ENCODE measurements around the gene RUNX2.

Gene RUNX2

DNA sequence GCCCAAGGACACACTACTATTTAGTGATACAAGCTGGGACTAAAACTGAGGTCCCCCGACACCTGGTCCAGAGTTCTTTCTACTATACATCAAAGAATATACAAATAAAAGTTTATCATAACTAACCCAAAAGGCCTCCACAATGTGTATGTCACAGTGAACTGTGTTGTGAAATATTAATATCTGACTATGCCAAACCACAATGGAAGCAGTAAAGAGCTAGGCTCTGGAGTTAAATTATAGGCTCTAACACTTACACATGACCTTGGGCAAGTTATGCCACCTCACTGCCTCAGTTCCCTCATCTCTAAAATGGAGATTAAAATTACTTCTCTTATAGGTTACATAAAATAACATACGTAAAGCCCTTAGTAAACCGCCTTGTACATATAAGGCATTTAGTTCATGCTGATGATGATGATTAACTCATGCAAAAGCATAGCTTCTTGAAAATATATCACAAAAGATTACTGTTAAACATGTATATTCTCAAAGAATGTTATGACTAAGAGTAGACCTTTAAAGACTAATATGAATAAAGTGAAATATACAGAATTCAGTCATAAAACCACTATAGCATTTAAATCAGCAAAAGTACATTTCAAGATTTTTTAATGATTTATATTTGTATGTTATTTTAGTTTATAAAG lies 43.9 kb downstream of the RUNX2 start:
- Histone ChIP-seq H3K9ac (ENCODE audit: low read length in 5 of 5) (no peak overlapping the region), H3K27me3 (ENCODE audit: control insufficient read depth in 5 of 5, insufficient read depth in 4 of 5, low read length in 5 of 5) (no peaks in the 10 kb centered on the region), H3K36me3 (ENCODE audit: control insufficient read depth in 5 of 5, insufficient read depth in 5 of 5, low read length in 5 of 5) (no peaks in the 10 kb centered on the region), H3K4me3 (ENCODE audit: low read depth in 1 of 5, low read length in 5 of 5) (no peak overlapping the region), H3K4me1 (ENCODE audit: control insufficient read depth in 5 of 5, insufficient read depth in 5 of 5, low read length in 5 of 5) (peaks cover 0 to 14% (median 11%) of the 10 kb centered on the region in 5 donors), H3K9me3 (ENCODE audit: control insufficient read depth in 5 of 5, low read length in 5 of 5) (no peaks in the 10 kb centered on the region), H3K27ac (ENCODE audit: low read depth, low read length) (no peak overlapping the region)

DNA sequence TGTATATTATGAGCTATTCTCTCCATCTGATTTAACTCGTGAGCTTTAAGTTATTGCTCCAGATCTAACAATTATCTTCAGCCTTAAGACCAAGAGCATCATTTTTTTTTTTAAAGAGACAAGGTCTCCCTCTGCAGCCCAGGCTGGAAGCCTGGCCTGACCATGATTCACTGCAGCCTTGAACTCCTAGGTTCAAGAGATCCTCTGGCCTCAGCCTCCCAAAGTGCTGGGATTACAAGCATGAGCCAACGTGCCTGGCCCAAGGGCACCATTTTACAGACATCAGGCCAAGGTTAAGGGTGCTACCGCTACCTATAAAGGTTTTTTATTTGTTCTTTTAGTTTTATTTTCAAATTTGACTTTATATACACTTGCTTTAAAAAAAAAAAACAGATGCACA lies 47.3 kb downstream of the RUNX2 start:
- Histone ChIP-seq H3K4me3 (ENCODE audit: low read depth in 1 of 5, low read length in 5 of 5) (no peak overlapping the region), H3K9ac (ENCODE audit: low read length in 5 of 5) (no peak overlapping the region), H3K27me3 (ENCODE audit: control insufficient read depth in 5 of 5, insufficient read depth in 4 of 5, low read length in 5 of 5) (no peaks in the 10 kb centered on the region), H3K36me3 (ENCODE audit: control insufficient read depth in 5 of 5, insufficient read depth in 5 of 5, low read length in 5 of 5) (no peaks in the 10 kb centered on the region), H3K4me1 (ENCODE audit: control insufficient read depth in 5 of 5, insufficient read depth in 5 of 5, low read length in 5 of 5) (peaks cover 0 to 26% (median 21%) of the 10 kb centered on the region in 5 donors), H3K9me3 (ENCODE audit: control insufficient read depth in 5 of 5, low read length in 5 of 5) (no peaks in the 10 kb centered on the region), H3K27ac (ENCODE audit: low read depth, low read length) (no peak overlapping the region)

DNA sequence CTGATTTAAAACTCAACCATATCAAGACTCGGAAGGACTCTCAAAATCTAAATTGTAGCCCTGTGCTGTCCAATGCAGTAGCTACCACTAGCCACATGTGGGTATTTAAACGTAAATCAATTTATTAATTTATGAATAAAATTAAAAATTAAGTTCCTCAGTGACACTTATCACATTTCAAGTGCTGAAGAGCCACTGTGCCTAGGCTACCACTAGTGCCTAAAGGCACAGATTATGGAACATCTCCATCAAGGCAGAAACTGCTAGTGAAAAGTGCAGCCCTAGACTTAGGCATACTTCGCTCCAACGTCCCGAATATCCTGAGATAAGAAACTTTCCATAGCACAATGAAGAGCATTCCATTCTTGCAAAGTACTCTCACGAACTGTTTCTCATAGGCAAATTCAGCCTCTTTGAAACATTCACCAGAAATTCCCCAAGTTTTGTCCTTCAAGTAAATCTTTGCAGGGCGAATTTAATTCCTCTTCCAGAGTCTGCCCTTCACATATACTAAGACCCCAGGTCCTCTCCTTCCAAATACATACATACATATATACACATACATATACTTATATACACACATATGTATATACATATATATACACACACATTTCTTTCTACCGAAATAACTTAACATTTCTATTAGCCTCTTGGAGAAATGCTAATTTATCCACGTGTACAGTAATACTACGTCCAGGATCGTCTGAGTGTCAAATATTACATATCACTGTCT lies 48.3 kb downstream of the RUNX2 start:
- H3K27me3 ChIP-seq (ENCODE audit: control insufficient read depth in 5 of 5, insufficient read depth in 4 of 5, low read length in 5 of 5) = no peaks in the 10 kb centered on the region
- peaks cover 0 to 26% (median 21%) of the 10 kb centered on the region in 5 donors for H3K4me1 ChIP-seq (ENCODE audit: control insufficient read depth in 5 of 5, insufficient read depth in 5 of 5, low read length in 5 of 5)
- no peaks in the 10 kb centered on the region for H3K9me3 ChIP-seq (ENCODE audit: control insufficient read depth in 5 of 5, low read length in 5 of 5)
- H3K4me3 ChIP-seq (ENCODE audit: low read depth in 1 of 5, low read length in 5 of 5) = peak overlapping the region; percentile 86 to 92 (median 91)
- peak overlapping the region; percentile 7 to 92 (median 90) for H3K9ac ChIP-seq (ENCODE audit: low read length in 5 of 5)
- H3K36me3 ChIP-seq (ENCODE audit: control insufficient read depth in 5 of 5, insufficient read depth in 5 of 5, low read length in 5 of 5) = no peaks in the 10 kb centered on the region
- H3K27ac ChIP-seq (ENCODE audit: low read depth, low read length) = no peak overlapping the region

- Histone ChIP-seq H3K9ac (ENCODE audit: low read length in 5 of 5) (peak overlapping the region; percentile 7 to 92 (median 90)), H3K9me3 (ENCODE audit: control insufficient read depth in 5 of 5, low read length in 5 of 5) (no peaks in the 10 kb centered on the region), H3K27ac (ENCODE audit: low read depth, low read length) (peak overlapping the region; percentile 97), H3K4me3 (ENCODE audit: low read depth in 1 of 5, low read length in 5 of 5) (peak overlapping the region; percentile 86 to 92 (median 91)), H3K27me3 (ENCODE audit: control insufficient read depth in 5 of 5, insufficient read depth in 4 of 5, low read length in 5 of 5) (no peaks in the 10 kb centered on the region), H3K4me1 (ENCODE audit: control insufficient read depth in 5 of 5, insufficient read depth in 5 of 5, low read length in 5 of 5) (peaks cover 0 to 26% (median 21%) of the 10 kb centered on the region in 5 donors), H3K36me3 (ENCODE audit: control insufficient read depth in 5 of 5, insufficient read depth in 5 of 5, low read length in 5 of 5) (no peaks in the 10 kb centered on the region)
Measured at GRCh38 chr6:45377043-45377553, 49.0 kb downstream of the RUNX2 start.

DNA sequence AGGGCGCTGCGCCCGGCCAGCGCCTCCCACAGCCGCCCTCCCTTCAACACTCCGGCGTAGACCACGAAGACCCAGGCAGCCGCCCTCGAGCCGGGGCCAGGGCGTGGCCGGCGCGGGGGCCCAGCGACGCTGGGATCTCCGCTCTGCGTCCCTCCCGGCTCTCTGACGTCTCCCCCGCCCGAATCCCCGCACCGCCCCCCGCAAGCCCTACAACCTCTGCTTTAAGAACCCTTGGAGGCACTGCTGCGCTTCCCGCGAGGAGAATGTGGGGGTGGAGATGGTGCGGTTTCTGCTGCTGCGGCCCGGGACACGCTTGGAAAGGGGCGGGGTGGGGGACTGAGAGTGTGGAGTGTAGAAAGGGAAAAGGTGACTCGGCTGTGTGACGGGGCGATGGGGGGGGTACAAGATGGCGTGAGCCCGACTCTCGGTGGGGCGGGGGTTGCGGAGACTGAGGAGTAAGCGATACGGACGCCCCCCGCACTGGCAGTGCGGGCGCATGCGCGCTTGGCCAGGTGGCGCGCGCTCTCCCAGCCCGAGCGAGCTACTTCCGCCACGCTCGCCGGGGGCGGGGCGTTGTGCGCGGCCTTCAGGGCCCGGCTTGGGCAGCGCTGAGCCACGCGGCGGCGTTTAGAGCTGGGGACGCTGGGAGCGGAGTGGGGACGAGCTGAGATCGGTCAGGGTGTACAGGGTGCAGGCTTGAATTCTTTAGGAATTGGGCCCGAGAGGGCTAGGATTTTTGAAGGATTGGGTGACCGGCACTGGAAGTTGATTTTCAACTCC lies 49.6 kb downstream of the RUNX2 start, which contains the start of gene SUPT3H:
Gene SUPT3H, minus strand, starts transcription at position 381 of the 780 bp plus-strand sequence.
- Histone ChIP-seq H3K27me3 (ENCODE audit: control insufficient read depth in 5 of 5, insufficient read depth in 4 of 5, low read length in 5 of 5) (no peaks in the 10 kb centered on the region), H3K27ac (ENCODE audit: low read depth, low read length) (peak within 1 kb of the TSS; percentile 97), H3K9me3 (ENCODE audit: control insufficient read depth in 5 of 5, low read length in 5 of 5) (no peaks in the 10 kb centered on the region), H3K4me1 (ENCODE audit: control insufficient read depth in 5 of 5, insufficient read depth in 5 of 5, low read length in 5 of 5) (peaks cover 0 to 26% (median 21%) of the 10 kb centered on the region in 5 donors), H3K36me3 (ENCODE audit: control insufficient read depth in 5 of 5, insufficient read depth in 5 of 5, low read length in 5 of 5) (no peaks in the 10 kb centered on the region), H3K4me3 (ENCODE audit: low read depth in 1 of 5, low read length in 5 of 5) (peak within 1 kb of the TSS; percentile 86 to 92 (median 91)), H3K9ac (ENCODE audit: low read length in 5 of 5) (peak within 1 kb of the TSS; percentile 7 to 98 (median 91))

DNA sequence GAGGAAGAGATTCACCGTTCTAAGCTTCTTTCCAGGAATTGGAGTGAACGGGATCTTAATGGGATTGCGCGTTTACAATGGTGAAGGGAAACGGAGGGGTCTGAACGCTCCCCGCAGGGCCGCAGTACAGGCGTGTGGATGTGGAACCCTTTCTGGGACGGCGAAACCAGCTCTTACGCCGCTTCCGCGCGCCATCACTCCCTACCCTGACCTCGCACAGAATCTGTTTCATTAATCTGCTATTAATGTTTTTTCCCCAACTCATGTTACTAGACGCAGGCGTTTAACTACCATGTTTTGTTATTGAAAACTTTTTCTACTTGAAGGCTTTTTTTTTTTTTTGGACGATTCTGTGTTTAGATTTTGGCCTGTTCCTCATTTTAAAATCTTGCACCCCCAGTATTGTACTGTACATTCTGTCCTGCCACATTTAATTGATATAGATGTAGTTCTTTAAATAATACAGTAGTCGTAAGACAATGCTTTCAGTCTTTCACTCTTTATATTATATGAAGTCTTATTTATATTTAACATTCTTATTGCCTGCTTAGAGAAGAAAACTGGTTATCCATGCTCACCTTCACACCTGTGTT lies 50.3 kb downstream of the RUNX2 start:
- Histone ChIP-seq H3K27ac (ENCODE audit: low read depth, low read length) (peak overlapping the region; percentile 97), H3K9ac (ENCODE audit: low read length in 5 of 5) (peak overlapping the region in 4 of 5 donors; percentile 90 to 98 (median 92)), H3K27me3 (ENCODE audit: control insufficient read depth in 5 of 5, insufficient read depth in 4 of 5, low read length in 5 of 5) (no peaks in the 10 kb centered on the region), H3K36me3 (ENCODE audit: control insufficient read depth in 5 of 5, insufficient read depth in 5 of 5, low read length in 5 of 5) (no peaks in the 10 kb centered on the region), H3K9me3 (ENCODE audit: control insufficient read depth in 5 of 5, low read length in 5 of 5) (no peaks in the 10 kb centered on the region), H3K4me1 (ENCODE audit: control insufficient read depth in 5 of 5, insufficient read depth in 5 of 5, low read length in 5 of 5) (peaks cover 0 to 26% (median 21%) of the 10 kb centered on the region in 5 donors), H3K4me3 (ENCODE audit: low read depth in 1 of 5, low read length in 5 of 5) (peak overlapping the region; percentile 86 to 92 (median 91))

DNA sequence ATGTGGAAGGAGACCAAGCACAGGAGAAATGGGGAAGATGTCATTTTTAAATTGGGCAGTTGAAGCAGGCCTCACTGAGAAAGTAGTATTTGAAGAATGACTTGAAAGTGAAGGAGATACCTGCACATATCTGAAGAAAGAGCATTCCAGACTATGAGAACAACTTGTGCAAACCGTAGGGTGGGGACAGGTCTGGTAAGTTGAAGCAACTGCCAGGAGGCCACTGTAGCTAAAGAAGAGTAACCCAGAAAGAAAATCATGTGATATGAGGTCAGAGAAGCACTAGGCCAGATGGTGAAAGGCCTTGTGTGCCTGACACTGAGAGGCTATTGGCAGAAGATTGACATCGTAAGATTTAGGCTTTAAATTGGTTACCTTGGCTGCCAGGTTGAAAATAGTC lies 54.3 kb downstream of the RUNX2 start:
- no peak overlapping the region for H3K27ac ChIP-seq (ENCODE audit: low read depth, low read length)
- peaks cover 0 to 11% (median 9%) of the 10 kb centered on the region in 5 donors for H3K4me1 ChIP-seq (ENCODE audit: control insufficient read depth in 5 of 5, insufficient read depth in 5 of 5, low read length in 5 of 5)
- no peaks in the 10 kb centered on the region for H3K36me3 ChIP-seq (ENCODE audit: control insufficient read depth in 5 of 5, insufficient read depth in 5 of 5, low read length in 5 of 5)
- no peak overlapping the region for H3K9ac ChIP-seq (ENCODE audit: low read length in 5 of 5)
- H3K9me3 ChIP-seq (ENCODE audit: control insufficient read depth in 5 of 5, low read length in 5 of 5) = no peaks in the 10 kb centered on the region
- no peak overlapping the region for H3K4me3 ChIP-seq (ENCODE audit: low read depth in 1 of 5, low read length in 5 of 5)
- no peaks in the 10 kb centered on the region for H3K27me3 ChIP-seq (ENCODE audit: control insufficient read depth in 5 of 5, insufficient read depth in 4 of 5, low read length in 5 of 5)

- no peaks in the 10 kb centered on the region for H3K9me3 ChIP-seq (ENCODE audit: control insufficient read depth in 5 of 5, low read length in 5 of 5)
- no peak overlapping the region for H3K27ac ChIP-seq (ENCODE audit: low read depth, low read length)
- H3K4me3 ChIP-seq (ENCODE audit: low read depth in 1 of 5, low read length in 5 of 5) = no peak overlapping the region
- no peak overlapping the region for H3K9ac ChIP-seq (ENCODE audit: low read length in 5 of 5)
- H3K27me3 ChIP-seq (ENCODE audit: control insufficient read depth in 5 of 5, insufficient read depth in 4 of 5, low read length in 5 of 5) = no peaks in the 10 kb centered on the region
- H3K4me1 ChIP-seq (ENCODE audit: control insufficient read depth in 5 of 5, insufficient read depth in 5 of 5, low read length in 5 of 5) = peaks cover 0 to 9% (median 0%) of the 10 kb centered on the region in 5 donors
- no peaks in the 10 kb centered on the region for H3K36me3 ChIP-seq (ENCODE audit: control insufficient read depth in 5 of 5, insufficient read depth in 5 of 5, low read length in 5 of 5)
Measured at GRCh38 chr6:45386501-45386900, 58.4 kb downstream of the RUNX2 start.

DNA sequence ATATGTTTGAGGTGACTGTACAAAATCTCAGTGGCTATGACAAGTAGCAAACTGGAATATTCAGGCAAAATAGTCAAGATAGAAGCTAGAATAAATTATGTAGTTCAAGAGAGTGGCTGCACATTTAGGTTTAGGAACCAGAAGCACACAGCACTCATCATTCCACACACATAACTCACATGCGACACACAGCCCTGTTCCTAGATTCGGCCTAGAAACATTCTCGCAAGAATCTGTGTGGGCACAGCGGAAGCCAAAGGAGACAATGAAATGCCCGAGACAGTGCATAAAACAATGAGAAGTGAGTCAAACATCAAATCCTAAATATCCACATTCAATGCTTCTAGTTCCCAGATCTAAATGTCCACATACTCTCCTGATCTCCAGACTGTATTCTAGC lies 59.1 kb downstream of the RUNX2 start:
- no peak overlapping the region for H3K4me3 ChIP-seq (ENCODE audit: low read depth in 1 of 5, low read length in 5 of 5)
- peaks cover 0 to 9% (median 0%) of the 10 kb centered on the region in 5 donors for H3K4me1 ChIP-seq (ENCODE audit: control insufficient read depth in 5 of 5, insufficient read depth in 5 of 5, low read length in 5 of 5)
- no peaks in the 10 kb centered on the region for H3K27me3 ChIP-seq (ENCODE audit: control insufficient read depth in 5 of 5, insufficient read depth in 4 of 5, low read length in 5 of 5)
- H3K36me3 ChIP-seq (ENCODE audit: control insufficient read depth in 5 of 5, insufficient read depth in 5 of 5, low read length in 5 of 5) = no peaks in the 10 kb centered on the region
- H3K27ac ChIP-seq (ENCODE audit: low read depth, low read length) = no peak overlapping the region
- H3K9me3 ChIP-seq (ENCODE audit: control insufficient read depth in 5 of 5, low read length in 5 of 5) = no peaks in the 10 kb centered on the region
- no peak overlapping the region for H3K9ac ChIP-seq (ENCODE audit: low read length in 5 of 5)

Data from subcutaneous abdominal adipose tissue (tissue), 5 donors.